CD4-positive, alpha-beta T cell treated with Interleukin-21 for 1 hour (primary cell): ENCODE results near the gene CDS1.
"Not testable (repeated sequence)": the region's sequence is repeated elsewhere in the genome, so short reads cannot be mapped to it uniquely, and the experiment has no call there.

Experiments
- DNase-seq: peaks from one replicate; pipeline ENCODE4 v3.0.0-alpha.2; 2020

The CDS1 gene

GRCh38 chr4:84677093-84677492, 94.2 kb downstream of the CDS1 start:
- DNase-seq: no peak

- no peak for DNase-seq
Measured at GRCh38 chr4:84677995-84678394, 95.1 kb downstream of the CDS1 start.

GRCh38 chr4:84678976-84679744, 96.2 kb downstream of the CDS1 start:
- no peak for DNase-seq

GRCh38 chr4:84680956-84681355, 98.0 kb downstream of the CDS1 start:
- DNase-seq: no peak

- DNase-seq: no peak
Measured at GRCh38 chr4:84681486-84682274, 98.8 kb downstream of the CDS1 start.

- DNase-seq: not testable (repeated sequence)
Measured at GRCh38 chr4:84682661-84683060, 99.7 kb downstream of the CDS1 start.

GRCh38 chr4:84683064-84683850, 100.3 kb downstream of the CDS1 start:
- DNase-seq: no peak

- DNase-seq: no peak
Measured at GRCh38 chr4:84684361-84684760, 101.4 kb downstream of the CDS1 start.

GRCh38 chr4:84685105-84685504, 102.2 kb downstream of the CDS1 start:
- no peak for DNase-seq

GRCh38 chr4:84688605-84689004, 105.7 kb downstream of the CDS1 start:
- no peak for DNase-seq

GRCh38 chr4:84689197-84689596, 106.3 kb downstream of the CDS1 start:
- DNase-seq: no peak

- no peak for DNase-seq
Measured at GRCh38 chr4:84690481-84690880, 107.6 kb downstream of the CDS1 start.

GRCh38 chr4:84691170-84691691, 108.3 kb downstream of the CDS1 start:
- no peak for DNase-seq

- no peak for DNase-seq
Measured at GRCh38 chr4:84691800-84692199, 108.9 kb downstream of the CDS1 start.

GRCh38 chr4:84697159-84697558, 114.2 kb downstream of the CDS1 start:
- no peak for DNase-seq

- DNase-seq: no peak
Measured at GRCh38 chr4:84697615-84698201, 114.8 kb downstream of the CDS1 start.

- no peak for DNase-seq
Measured at GRCh38 chr4:84699001-84699671, 116.2 kb downstream of the CDS1 start.
